ENCODE data around the gene GPR161.

Gene GPR161

DNA sequence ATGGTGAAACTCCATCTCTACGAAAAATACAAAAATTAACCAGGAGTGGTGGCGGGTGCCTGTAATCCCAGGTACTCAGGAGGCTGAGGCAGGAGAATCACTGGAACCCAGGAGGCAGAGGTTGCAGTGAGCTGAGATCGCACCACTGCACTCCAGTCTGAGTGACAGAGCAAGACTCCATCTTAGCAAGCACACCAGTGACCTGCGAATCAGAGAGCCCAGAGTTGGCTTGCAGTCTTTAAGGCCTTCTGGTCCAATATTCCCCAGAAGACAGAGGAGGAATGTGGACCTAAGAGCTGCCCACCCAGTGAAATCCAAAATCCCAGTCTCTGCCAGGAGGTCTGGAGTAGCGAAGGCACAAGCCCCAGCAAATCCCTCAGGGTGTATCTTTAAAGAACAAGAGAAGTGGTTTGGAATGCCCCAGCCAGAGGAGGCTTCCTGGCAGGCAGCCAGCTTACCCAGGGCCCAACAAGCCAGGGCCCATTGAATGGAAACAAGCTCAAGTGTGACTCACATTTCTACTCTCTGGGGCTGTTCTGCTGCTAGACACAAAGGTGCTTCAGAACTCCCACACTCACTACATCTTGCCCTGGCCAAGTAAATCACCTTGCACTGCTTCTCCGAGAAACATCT lies 23.9 kb downstream of the GPR161 start:
- Histone ChIP-seq H3K9me3 (ENCODE audit: control insufficient read depth, low read length) (no peaks in the 10 kb centered on the region), H3K36me3 (ENCODE audit: control insufficient read depth, insufficient read depth, low read length) (no peaks in the 10 kb centered on the region), H3K27me3 (replicated peaks; ENCODE audit: control insufficient read depth, insufficient read depth, low read length, poor library complexity, severe bottlenecking) (no peaks in the 10 kb centered on the region), H3K4me3 (ENCODE audit: insufficient read depth, low read depth, low read length, poor library complexity, severe bottlenecking) (no peak overlapping the region), H3K4me1 (ENCODE audit: control insufficient read depth, insufficient read depth, low read length, poor library complexity, severe bottlenecking) (no peaks in the 10 kb centered on the region), H3K27ac (ENCODE audit: insufficient read depth, low read length, poor library complexity, severe bottlenecking) (no peak overlapping the region)
- DNase-seq, result no peak

GRCh38 chr1:168110896-168111545 lies 25.7 kb downstream of the GPR161 start:
- H3K27ac ChIP-seq (ENCODE audit: insufficient read depth, low read length, poor library complexity, severe bottlenecking), result no peak overlapping the region
- H3K4me3 ChIP-seq (ENCODE audit: insufficient read depth, low read depth, low read length, poor library complexity, severe bottlenecking), result no peak overlapping the region

DNA sequence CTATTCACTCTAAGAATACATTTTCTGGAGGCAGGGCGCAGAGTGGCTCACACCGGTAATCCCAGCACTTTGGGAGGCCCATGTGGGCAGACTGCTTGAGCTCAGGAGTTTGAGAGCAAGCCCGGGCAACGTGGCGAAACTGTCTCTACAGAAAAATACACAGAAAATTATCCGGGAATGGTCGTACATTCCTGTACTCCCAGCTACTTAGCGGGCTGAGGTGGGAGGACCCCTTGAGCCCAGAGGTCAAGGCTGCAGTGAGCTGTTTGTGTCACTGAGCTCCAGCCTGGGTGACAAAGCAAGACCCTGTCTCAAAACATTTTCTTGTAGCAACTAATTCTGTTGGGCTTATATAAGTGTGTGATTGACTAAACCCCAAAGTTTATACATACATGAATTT lies 30.5 kb downstream of the GPR161 start:
- Histone ChIP-seq H3K36me3 (ENCODE audit: control insufficient read depth, insufficient read depth, low read length) (no peaks in the 10 kb centered on the region), H3K27me3 (replicated peaks; ENCODE audit: control insufficient read depth, insufficient read depth, low read length, poor library complexity, severe bottlenecking) (no peaks in the 10 kb centered on the region), H3K4me3 (ENCODE audit: insufficient read depth, low read depth, low read length, poor library complexity, severe bottlenecking) (no peak overlapping the region), H3K27ac (ENCODE audit: insufficient read depth, low read length, poor library complexity, severe bottlenecking) (no peak overlapping the region), H3K9me3 (ENCODE audit: control insufficient read depth, low read length) (no peaks in the 10 kb centered on the region), H3K4me1 (ENCODE audit: control insufficient read depth, insufficient read depth, low read length, poor library complexity, severe bottlenecking) (no peaks in the 10 kb centered on the region)
- no peak for DNase-seq

More at GRCh38 chr1:168110896-168111545, 25.7 kb downstream of the GPR161 start:
- Histone ChIP-seq H3K27me3 (replicated peaks; ENCODE audit: control insufficient read depth, insufficient read depth, low read length, poor library complexity, severe bottlenecking) (no peaks in the 10 kb centered on the region), H3K9me3 (ENCODE audit: control insufficient read depth, low read length) (no peaks in the 10 kb centered on the region), H3K4me1 (ENCODE audit: control insufficient read depth, insufficient read depth, low read length, poor library complexity, severe bottlenecking) (no peaks in the 10 kb centered on the region), H3K36me3 (ENCODE audit: control insufficient read depth, insufficient read depth, low read length) (no peaks in the 10 kb centered on the region)
- no peak for DNase-seq

DNA sequence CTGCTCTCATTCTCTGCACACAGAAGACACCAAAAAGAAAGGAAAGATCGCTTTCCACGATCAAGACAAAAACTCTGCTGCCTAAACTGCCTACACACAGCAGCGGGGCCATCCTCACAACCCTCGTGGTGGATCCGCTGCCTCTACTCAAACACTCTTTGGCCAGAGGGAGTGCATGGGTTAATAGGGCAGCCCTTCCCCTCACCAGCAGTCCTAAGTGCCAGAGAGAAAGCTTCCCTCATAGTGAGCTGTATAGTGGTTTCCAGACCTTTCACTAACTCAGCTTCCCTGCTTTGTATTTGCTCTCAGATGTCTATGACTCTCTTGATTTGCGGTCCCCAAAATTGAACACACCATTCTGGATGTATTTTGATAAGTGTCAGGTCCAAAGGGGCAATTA lies 30.9 kb downstream of the GPR161 start:
- Histone ChIP-seq H3K27ac (ENCODE audit: insufficient read depth, low read length, poor library complexity, severe bottlenecking) (no peak overlapping the region), H3K36me3 (ENCODE audit: control insufficient read depth, insufficient read depth, low read length) (no peaks in the 10 kb centered on the region), H3K27me3 (replicated peaks; ENCODE audit: control insufficient read depth, insufficient read depth, low read length, poor library complexity, severe bottlenecking) (no peaks in the 10 kb centered on the region), H3K4me1 (ENCODE audit: control insufficient read depth, insufficient read depth, low read length, poor library complexity, severe bottlenecking) (no peaks in the 10 kb centered on the region), H3K9me3 (ENCODE audit: control insufficient read depth, low read length) (no peaks in the 10 kb centered on the region), H3K4me3 (ENCODE audit: insufficient read depth, low read depth, low read length, poor library complexity, severe bottlenecking) (no peak overlapping the region)
- no peak for DNase-seq

DNA sequence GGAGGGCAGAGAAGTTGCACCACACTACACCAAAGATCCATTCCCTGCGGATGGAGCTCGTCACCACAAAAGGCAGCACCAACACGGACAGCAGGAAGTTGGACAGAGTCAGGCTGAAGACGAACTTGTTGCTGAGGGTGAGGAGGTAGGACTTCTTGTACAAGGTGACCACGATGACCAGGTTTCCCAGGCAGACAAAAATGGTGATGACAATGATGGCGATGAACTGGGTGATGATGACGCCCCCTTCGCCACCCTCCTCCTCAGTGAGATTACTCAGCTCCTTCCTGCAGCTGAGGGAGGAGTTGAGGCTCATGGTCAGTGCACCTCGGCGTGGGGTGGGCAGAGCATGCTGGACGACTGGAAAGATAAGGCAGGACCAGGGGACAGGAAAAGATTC lies 32.2 kb downstream of the GPR161 start:
- Histone ChIP-seq H3K4me3 (ENCODE audit: insufficient read depth, low read depth, low read length, poor library complexity, severe bottlenecking) (no peak overlapping the region), H3K4me1 (ENCODE audit: control insufficient read depth, insufficient read depth, low read length, poor library complexity, severe bottlenecking) (no peaks in the 10 kb centered on the region), H3K27ac (ENCODE audit: insufficient read depth, low read length, poor library complexity, severe bottlenecking) (no peak overlapping the region), H3K27me3 (replicated peaks; ENCODE audit: control insufficient read depth, insufficient read depth, low read length, poor library complexity, severe bottlenecking) (no peaks in the 10 kb centered on the region), H3K9me3 (ENCODE audit: control insufficient read depth, low read length) (no peaks in the 10 kb centered on the region), H3K36me3 (ENCODE audit: control insufficient read depth, insufficient read depth, low read length) (no peaks in the 10 kb centered on the region)
- no peak for DNase-seq

DNA sequence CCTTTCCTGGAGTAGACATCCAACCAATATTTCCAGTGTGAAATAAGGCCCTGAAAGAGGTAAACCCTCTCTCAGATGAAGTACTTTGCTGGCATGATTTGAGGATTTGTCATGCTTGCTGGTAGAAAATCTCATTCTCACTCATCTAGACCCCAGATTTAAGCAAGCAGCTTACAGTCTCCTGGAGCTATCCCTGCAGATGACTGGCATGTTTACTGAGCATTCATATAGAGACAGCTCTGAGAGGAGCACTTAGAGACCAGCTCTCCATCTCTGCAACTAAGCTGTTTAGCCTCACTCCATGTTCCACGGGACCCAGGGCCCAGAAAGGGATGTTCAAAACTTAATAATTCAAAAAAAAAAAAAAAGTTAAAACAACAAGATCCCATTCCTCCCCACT lies 34.2 kb downstream of the GPR161 start:
- H3K27ac ChIP-seq (ENCODE audit: insufficient read depth, low read length, poor library complexity, severe bottlenecking), result no peak overlapping the region
- H3K36me3 ChIP-seq (ENCODE audit: control insufficient read depth, insufficient read depth, low read length), result no peaks in the 10 kb centered on the region
- no peaks in the 10 kb centered on the region for H3K27me3 ChIP-seq (replicated peaks; ENCODE audit: control insufficient read depth, insufficient read depth, low read length, poor library complexity, severe bottlenecking)
- no peak overlapping the region for H3K4me3 ChIP-seq (ENCODE audit: insufficient read depth, low read depth, low read length, poor library complexity, severe bottlenecking)
- no peak for DNase-seq
- no peaks in the 10 kb centered on the region for H3K4me1 ChIP-seq (ENCODE audit: control insufficient read depth, insufficient read depth, low read length, poor library complexity, severe bottlenecking)
- no peaks in the 10 kb centered on the region for H3K9me3 ChIP-seq (ENCODE audit: control insufficient read depth, low read length)

GRCh38 chr1:168101336-168101735 lies 35.4 kb downstream of the GPR161 start:
- Histone ChIP-seq H3K27ac (ENCODE audit: insufficient read depth, low read length, poor library complexity, severe bottlenecking) (no peak overlapping the region), H3K27me3 (replicated peaks; ENCODE audit: control insufficient read depth, insufficient read depth, low read length, poor library complexity, severe bottlenecking) (no peaks in the 10 kb centered on the region), H3K36me3 (ENCODE audit: control insufficient read depth, insufficient read depth, low read length) (no peaks in the 10 kb centered on the region), H3K9me3 (ENCODE audit: control insufficient read depth, low read length) (no peaks in the 10 kb centered on the region), H3K4me3 (ENCODE audit: insufficient read depth, low read depth, low read length, poor library complexity, severe bottlenecking) (no peak overlapping the region), H3K4me1 (ENCODE audit: control insufficient read depth, insufficient read depth, low read length, poor library complexity, severe bottlenecking) (no peaks in the 10 kb centered on the region)
- no peak for DNase-seq

DNA sequence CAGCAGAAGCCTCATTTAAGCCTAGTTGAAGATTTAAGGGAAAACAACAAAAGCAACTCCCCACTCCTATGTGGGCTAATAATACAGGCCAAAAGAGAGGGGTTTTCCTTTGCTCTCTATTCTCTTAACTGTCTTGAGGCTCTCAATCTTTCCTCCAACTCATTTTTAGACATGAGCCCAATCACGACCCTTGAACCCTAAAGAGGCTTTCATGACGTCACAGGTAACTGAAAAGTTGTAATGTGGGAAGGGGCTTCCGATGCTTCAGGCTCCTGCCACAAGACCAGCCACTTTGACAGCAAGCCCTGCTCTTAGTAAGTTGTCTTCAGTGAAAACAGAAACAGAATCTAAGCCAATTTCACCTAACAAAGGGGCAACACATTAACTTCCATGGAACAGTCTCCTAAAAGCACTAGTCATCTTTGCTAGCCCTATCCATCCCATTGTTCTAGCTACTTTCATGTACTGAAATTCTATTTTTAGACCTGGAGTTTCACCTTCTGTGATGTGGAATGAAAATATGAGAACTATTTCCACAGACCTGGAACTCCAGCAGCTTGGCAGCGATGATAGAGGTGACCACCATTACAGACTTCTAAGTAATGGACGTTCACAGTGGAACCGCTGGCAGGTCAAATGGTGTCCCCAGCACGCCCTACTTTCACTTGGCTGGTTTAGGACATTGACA lies 36.3 kb downstream of the GPR161 start:
- H3K4me3 ChIP-seq (ENCODE audit: insufficient read depth, low read depth, low read length, poor library complexity, severe bottlenecking), result no peak overlapping the region

GRCh38 chr1:168099337-168099801 lies 37.4 kb downstream of the GPR161 start:
- Histone ChIP-seq H3K27me3 (replicated peaks; ENCODE audit: control insufficient read depth, insufficient read depth, low read length, poor library complexity, severe bottlenecking) (no peaks in the 10 kb centered on the region), H3K27ac (ENCODE audit: insufficient read depth, low read length, poor library complexity, severe bottlenecking) (no peak overlapping the region), H3K4me3 (ENCODE audit: insufficient read depth, low read depth, low read length, poor library complexity, severe bottlenecking) (no peak overlapping the region), H3K4me1 (ENCODE audit: control insufficient read depth, insufficient read depth, low read length, poor library complexity, severe bottlenecking) (no peaks in the 10 kb centered on the region), H3K36me3 (ENCODE audit: control insufficient read depth, insufficient read depth, low read length) (no peaks in the 10 kb centered on the region), H3K9me3 (ENCODE audit: control insufficient read depth, low read length) (no peaks in the 10 kb centered on the region)
- no peak for DNase-seq

More for the DNA sequence above, 36.3 kb downstream of the GPR161 start:
- no peaks in the 10 kb centered on the region for H3K4me1 ChIP-seq (ENCODE audit: control insufficient read depth, insufficient read depth, low read length, poor library complexity, severe bottlenecking)
- no peak overlapping the region for H3K27ac ChIP-seq (ENCODE audit: insufficient read depth, low read length, poor library complexity, severe bottlenecking)
- no peak for DNase-seq
- no peaks in the 10 kb centered on the region for H3K36me3 ChIP-seq (ENCODE audit: control insufficient read depth, insufficient read depth, low read length)
- H3K27me3 ChIP-seq (replicated peaks; ENCODE audit: control insufficient read depth, insufficient read depth, low read length, poor library complexity, severe bottlenecking), result no peaks in the 10 kb centered on the region
- H3K9me3 ChIP-seq (ENCODE audit: control insufficient read depth, low read length), result no peaks in the 10 kb centered on the region

Data from effector memory CD4-positive, alpha-beta T cell (primary cell).